GM12801 (cell line): Measurements from ENCODE around the gene NSD1.

Source experiments
- TF ChIP-seq, protein P1 (sequence below): IDR thresholded peaks from one replicate; pipeline ENCODE4 v1.5.1; 2011; ENCODE audit warnings: control low read depth; ENCODE audit not compliant: insufficient read length; ENCODE audit errors: extremely low read depth

NSD1 gene

DNA sequence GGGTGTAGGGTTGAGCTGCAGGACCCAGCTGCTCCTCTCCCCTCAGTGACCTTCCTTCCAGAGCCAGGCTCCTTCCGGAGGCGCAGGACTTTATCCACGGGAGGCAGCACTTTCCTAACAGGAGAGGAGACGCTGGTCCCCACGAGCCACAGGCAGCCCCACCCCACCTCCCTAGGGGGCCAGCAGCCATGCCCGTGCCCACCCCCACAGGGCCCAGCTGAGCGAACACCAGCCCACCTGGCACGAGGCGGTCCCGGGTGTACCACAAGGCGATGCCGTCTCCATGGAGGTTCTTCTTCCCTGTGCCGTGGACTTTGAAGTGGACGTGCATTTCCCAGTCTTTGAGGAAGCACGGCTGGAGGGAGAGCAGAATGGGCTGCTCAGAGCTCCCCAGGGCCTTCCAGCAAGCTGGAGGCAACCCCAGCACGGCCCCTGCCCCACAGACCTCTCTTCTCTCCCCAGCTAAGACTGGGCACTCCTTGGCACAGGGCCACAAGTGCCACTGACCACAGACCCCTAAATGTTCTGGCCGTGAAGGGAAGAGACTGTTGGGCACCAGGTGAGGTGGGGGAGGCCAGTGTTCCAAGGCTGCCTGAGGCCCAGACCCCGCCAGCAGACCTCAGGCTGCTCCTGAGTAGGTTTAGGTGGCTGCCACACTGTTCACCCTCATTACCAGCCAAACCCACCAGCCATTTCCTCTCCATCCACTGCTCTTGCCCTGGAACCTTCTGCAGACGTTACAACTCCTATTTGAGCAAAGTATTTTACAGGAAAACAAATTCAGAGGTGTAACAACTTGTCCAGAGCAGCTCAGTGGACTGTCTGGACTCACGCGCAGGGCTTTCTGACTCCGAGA is 204.9 kb downstream of the NSD1 start:
- TF ChIP-seq, protein P1, sequence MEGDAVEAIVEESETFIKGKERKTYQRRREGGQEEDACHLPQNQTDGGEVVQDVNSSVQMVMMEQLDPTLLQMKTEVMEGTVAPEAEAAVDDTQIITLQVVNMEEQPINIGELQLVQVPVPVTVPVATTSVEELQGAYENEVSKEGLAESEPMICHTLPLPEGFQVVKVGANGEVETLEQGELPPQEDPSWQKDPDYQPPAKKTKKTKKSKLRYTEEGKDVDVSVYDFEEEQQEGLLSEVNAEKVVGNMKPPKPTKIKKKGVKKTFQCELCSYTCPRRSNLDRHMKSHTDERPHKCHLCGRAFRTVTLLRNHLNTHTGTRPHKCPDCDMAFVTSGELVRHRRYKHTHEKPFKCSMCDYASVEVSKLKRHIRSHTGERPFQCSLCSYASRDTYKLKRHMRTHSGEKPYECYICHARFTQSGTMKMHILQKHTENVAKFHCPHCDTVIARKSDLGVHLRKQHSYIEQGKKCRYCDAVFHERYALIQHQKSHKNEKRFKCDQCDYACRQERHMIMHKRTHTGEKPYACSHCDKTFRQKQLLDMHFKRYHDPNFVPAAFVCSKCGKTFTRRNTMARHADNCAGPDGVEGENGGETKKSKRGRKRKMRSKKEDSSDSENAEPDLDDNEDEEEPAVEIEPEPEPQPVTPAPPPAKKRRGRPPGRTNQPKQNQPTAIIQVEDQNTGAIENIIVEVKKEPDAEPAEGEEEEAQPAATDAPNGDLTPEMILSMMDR, result no peak

DNA sequence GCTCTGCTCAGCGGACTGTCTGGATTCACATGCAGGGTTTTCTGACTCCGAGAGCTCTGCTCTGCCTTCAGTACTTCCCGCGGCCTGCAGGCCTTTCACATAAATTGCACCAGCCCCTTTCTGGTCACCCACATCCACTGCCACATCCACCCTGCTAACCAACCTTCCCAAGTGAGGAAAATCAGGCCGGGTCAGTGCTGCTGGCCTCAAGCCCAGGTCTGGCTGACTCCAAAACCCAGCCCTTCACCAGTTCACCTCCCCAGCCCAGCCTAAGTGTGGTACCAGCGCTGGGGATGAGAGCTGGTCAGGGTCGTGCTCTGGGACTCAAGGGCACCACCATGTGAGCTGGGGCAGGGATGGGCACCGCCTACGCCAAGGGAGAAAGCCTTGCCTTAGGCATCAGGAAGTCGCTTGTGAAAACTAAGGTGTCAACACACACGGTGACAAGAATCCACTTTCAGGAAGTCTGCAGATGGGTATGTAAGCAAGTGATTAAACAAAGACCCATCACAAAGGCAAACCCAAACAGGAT is 205.6 kb downstream of the NSD1 start:
- TF ChIP-seq, protein P1, result no peak

DNA sequence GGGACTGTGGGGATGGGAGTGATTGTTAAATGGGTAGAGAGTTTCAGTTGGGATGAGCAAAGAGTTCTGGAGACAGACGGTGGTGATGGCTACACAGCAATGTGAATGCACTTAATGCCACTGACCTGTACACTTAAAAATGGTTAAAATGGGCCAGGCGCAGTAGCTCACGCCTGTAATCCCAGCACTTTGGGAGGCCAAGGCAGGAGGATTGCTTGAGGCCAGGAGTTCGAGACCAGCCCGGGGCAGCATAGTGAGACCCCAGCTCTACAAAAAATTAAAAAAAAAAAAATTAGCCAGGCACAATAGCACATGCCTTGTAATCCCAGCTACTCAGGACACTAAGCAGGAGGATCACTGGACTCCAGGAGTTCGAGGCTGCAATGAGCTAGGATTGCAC is 210.2 kb downstream of the NSD1 start:
- TF ChIP-seq, protein P1, result no peak

DNA sequence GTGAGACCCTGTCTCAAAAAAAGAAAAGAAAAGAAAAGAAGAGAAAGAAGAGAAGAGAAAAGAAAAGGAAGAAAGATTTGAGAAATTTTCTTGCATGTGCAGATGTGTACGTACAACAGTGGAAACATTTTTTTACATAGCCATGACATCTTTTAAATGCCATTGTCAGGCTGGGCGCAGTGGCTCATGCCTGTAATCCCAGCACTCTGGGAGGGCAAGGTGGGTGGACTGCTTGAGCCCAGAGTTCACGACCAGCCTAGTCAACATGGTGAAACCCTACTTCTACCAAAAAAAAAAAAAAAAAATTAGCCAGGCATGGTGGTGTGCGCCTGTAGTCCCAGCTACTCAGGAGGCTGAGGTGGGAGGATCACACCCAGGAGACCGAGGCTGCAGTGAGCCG is 211.3 kb downstream of the NSD1 start:
- TF ChIP-seq, protein P1, result no peak

DNA sequence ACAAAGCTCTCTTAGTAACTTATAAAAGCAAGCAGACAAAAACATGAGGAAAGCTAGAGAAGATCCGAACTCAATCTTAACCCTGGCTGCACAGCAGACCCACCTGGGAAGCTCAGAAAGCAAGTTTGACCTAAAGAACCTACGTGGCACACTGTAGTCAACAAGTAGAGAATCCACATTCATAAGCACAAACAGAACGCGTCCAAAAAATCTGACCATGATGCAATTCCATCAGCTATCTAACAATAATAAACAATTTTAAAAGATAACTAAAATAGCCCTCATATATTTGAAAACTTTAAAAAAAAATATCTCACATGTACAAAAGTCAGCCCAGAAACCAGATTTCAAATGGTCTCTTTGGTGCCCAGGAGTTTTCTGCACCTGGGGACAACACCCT is 213.2 kb downstream of the NSD1 start:
- TF ChIP-seq, protein P1, result no peak

DNA sequence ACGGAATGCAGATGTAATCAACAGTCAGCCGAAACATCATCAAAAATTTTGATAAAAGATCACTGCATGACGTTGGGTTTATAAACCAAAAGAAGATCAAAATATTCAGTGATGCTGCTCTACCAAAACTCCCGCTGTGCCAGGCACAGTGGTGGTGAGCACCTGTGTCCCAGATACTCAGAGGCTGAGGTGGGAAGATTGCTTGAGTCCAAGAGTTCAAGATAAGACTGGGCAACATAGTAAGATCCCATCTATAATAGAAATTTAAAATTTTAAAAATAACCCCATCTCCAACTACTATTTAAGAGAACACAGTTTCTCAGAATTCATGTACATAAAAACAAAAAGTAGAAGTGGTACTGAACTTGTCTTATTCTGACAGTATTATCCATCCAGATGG is 214.1 kb downstream of the NSD1 start:
- TF ChIP-seq, protein P1, result no peak

DNA sequence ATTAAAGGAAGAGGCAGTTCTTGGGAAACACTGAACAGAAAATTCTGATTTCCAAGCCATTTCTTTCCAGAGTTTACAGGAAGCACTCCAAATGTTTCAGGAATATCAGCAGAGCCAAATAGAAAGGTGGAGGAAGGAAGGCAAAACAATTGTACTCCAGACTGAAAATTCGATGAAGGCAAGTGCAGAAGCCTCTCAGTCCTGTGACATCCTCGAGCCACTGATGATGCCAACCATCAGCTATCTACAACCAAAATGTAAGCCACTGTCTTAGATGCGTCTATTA is 215.7 kb downstream of the NSD1 start:
- TF ChIP-seq, protein P1, result no peak
